Measurements from ENCODE around the gene TRRAP.
"Not testable (repeated sequence)": the region's sequence is repeated elsewhere in the genome, so short reads cannot be mapped to it uniquely, and the experiment has no call there.

Gene TRRAP

DNA sequence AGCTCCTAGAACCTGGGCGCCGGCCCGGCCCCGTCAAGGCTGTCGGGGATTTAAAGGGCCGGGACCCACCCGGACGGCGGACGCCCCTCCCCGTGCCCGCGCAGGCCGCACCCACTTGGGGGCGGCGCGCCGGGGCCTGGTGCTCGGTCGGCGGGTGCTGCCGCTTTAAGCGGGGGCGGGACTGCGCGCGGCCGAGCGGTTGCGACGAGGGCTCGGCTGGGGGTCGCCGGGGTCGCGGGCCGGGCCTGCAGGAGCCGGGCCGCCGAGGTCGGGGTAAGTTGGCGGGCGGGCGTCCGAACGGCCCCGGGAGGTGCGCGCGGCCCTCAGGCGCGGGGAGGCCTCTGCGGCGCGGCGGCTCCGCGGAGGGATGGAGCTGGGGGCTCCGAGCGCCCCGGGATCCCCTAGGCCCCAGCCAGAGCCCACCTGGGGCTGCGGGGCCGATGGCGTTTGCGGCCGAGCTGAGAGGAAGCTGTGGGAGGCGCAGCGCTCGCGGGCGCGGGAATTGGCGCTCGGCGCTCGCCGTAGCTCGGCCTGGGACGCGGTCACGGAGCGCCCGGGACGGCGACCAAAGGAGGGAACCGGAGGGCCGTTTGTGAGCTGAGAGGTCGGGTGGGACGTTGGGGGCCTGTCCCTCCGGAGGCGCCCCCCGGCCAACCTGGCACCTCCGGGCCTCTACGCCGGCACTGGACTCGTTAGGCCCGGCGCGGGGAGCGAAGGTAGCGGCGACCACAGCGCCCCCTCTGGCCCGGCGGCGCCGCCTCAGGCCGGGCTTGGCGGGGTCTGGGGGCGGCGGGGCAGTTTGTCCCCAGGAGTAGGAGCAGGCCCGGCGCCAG is at the start of gene TRRAP:
TSS of gene TRRAP (plus strand) at position 168 of the 833 bp plus-strand sequence. CDS start 2,619 bp downstream, outside the sequence.
- DNase-seq (ENCODE audit: low spot score), result peak; percentile 27

DNA sequence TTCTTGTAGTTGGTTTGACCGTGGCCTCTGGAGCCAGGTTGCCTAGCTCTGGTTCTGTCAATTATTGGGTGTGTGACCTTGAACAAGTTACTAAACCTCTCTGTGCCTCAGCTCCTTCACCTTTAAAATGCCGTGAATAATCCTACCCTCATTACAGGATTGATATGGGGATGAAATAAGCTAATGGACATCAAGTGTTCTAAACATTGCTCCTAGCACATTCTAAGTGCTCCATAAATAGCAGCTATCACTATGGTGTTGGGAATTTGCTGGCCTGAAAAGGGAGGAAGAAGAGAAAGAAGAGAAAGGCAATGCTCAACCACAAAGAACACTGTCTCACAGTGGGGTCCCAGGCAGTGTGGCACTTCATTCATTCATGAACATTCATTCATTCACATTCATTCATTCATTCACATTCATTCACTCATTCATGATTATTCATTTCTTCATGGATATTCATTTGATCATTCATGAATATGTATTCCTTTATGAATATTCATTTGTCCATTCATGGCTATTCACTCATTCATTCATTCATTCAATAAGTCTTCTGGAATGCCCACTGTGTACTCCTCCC is 47.3 kb upstream of the TRRAP start:
- no peak for DNase-seq (ENCODE audit: low spot score)

DNA sequence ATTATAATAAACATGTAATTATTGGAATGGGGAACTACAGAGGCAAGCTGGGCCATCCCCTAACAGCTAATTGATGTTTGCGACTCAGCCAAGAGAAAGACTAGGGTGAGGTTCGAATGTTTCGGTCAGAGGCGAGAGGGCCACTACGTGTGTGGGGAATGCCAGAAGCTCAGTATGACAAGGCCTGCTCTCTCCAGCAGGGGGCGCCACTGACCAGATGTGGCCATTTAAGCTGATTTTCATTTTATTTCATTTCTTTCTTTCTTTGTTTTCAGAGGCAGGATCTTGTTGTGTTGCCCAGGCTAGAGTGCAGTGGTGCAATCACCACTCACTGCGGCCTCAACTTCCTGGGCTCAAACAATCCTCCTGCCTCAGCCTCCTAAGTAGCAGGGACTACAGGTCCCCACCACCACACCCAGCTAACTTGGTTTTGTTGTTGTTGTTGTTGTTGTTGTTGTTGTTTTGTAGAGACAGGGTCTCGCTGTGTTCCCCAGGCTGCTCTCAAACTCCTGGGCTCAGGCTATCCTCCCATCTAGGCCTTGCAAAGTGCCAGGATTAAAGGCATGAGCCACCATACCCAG is 46.6 kb upstream of the TRRAP start:
- no peak for DNase-seq (ENCODE audit: low spot score)

DNA sequence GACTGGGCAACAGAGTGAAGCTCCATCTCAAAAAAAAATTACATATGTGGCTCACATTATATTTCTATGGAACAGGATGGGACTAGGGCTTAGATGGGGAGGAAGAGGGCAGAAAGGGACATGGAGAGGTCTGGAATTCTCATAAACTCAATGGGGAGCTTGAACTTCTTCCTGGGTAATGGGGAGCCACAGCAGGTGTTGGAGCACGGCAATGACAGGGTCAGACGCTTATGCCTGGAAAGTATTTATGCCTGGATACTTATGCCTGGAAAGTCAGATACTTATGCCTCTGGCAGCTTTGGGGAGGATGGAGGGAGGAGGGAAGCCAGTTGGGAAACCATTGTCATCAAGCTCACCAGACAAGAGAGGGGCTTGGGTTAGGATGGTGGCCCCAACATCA is 45.3 kb upstream of the TRRAP start:
- DNase-seq (ENCODE audit: low spot score), result no peak

DNA sequence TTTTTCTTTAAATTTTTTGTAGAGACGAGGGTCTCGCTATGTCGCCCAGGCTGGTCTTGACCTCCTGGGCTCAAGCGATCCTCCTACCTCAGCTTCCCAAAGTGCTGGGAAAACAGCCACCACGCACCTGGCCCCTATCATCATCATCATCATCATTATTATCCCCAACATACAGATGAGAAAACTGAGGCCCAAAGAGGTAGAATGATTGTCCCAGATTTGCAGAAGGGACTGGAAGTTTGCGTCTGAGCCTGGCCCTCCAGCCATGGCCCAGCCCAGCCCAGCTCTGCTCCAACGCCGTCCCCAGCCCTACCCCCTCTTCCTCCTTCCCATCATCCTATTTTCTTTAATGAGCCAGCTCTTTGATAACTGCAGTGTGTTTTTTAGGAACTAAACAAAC is 43.4 kb upstream of the TRRAP start:
- no peak for DNase-seq (ENCODE audit: low spot score)

DNA sequence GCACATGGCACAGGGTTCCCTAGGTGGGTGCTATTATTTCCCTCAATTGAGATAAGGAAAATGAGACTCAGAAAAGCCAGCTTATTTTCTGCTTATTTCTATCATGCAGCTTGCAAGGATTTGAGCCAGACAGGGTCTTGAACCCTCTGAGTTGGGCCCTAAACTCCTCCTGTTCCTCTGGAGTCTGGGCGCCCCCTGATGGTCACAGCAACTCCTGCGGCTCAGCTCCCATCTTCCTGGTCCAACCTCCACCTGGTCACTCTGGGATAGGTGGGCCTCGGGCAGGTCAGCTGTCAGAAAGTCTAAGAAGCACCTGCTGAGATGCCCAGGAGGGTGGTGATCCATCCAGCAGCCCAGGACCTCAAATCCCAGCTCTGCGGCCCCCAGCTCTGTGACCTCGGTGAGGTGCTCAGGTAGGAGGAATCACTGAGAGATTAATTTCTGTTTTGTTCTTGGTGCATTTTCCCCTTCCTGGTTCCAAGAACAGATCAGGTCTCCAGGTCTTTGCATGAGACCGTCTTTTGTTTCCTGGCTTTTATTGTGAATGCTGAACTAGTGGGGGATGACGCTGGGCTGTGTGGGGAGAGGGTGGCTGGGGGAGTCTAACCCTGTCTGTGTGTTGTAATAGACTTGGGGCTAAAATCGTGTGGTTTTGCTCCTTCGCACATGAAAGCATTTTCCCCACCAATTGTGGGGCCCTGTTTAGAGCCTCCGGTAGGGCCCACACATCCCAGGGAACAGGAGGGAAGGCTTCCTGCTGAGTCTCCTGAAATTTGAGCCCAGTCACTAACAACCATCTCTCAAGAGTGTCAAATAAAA is 41.3 kb upstream of the TRRAP start:
- no peak for DNase-seq (ENCODE audit: low spot score)

DNA sequence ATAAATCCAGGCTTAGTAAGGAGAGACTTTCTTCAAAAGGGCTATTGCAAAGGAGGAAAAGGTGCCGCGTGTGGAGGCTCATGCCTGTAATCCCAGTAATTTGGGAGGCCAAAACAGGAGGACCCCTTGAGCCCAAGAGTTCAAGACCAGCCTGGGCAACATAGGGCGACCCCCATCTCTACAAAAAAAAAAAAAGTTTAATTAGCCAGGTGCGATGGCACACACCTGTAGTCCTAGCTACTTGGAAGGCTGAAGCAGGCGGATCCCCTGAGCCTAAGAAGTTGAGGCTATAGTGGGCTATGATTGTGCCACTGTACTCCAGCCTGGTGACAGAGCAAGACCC is 40.7 kb upstream of the TRRAP start:
- DNase-seq (ENCODE audit: low spot score), result no peak

DNA sequence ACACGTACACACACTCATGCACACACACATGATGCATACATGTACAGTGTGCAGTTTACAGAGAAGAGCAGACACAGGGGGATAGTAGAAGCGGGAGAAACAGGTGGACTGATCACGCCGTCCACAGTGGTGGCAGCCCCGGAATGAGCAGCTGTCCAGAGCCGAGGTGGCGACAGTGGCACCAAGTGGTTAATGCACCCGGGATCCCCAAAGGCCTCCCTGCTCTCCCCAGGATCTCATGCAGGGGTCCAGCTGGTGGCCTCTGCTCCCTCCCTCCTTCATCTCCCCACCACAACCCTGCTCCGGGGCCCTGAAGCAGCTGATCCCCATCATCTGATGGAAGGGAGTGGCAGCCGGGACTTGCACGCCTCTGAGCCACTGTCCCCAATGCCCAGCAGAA is 38.2 kb upstream of the TRRAP start:
- no peak for DNase-seq (ENCODE audit: low spot score)

DNA sequence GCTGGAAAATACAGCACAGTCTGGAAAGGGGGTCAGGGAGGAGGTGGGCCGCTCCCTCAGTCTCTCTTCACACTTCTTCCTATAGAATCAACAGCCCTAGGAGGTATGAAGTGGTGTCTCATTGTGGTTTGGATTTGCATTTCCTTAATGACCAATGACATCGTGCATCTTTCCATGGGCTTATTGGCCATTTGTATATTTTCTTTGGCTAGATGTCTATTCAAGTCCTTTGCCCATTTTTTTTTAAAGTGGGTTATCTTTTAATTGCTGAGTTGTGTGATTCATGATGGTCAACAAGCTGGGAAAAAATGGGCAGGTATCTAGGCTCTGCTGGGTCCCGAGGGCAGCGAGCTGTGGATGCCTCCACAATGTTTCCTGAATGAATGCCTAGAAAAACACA is 37.6 kb upstream of the TRRAP start:
- no peak for DNase-seq (ENCODE audit: low spot score)

DNA sequence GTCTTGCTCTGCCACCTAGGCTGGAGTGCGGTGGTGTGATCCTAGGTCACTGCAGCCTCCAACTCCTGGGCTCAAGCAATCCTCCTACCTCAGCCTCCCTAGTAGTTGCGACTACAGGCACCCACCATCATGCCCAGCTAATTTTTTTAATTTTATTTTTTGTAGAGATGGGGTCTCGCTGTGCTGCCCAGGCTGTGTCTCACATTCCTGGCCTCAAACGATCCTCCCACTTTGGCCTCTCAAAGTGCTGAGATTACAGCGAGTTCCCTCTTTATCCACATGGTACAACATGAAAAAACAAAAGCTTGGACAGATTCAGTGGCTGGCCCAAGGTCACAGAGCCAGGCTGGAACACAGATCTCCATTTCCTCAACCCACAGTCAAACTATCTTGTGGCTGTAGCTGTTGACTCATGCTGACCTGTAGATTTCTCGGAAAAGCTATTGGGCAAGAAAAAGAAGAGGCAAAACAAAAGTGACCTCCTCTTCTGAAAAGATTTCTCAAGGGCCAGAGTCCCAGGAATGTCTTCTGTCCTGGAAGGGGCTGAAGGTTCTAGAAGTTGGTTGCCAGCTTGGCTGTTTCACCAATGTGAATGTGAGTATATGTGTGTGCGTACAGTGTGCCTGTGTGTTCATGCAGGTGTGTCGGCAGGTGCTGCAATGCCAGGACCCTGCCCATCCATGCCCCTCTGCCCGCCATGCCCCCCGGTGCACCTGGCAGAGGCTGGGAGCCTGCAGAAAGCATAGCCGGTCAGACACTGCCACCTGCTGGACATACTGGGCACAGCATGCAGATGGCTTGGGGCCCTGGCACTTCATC is 36.9 kb upstream of the TRRAP start:
- peak; percentile 17 for DNase-seq (ENCODE audit: low spot score)

DNA sequence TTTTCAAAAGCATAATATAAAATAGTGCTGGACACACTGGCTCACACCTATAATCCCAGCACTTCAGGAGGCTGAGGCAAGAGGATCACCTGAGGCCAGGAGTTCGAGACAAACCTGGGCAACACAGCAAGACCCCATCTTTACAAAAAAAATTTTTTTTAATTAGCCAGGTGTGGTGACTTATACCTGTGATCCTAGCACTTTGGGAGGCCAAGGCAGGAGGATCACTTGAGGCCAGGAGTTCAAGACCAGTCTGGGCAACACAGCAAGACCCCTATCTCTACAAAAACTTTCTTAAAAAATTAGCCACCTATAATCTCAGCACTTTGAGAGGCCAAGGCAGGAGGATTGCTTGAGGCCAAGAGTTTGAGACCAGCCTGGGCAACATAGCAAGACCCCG is 35.8 kb upstream of the TRRAP start:
- DNase-seq (ENCODE audit: low spot score), result not testable (repeated sequence)

DNA sequence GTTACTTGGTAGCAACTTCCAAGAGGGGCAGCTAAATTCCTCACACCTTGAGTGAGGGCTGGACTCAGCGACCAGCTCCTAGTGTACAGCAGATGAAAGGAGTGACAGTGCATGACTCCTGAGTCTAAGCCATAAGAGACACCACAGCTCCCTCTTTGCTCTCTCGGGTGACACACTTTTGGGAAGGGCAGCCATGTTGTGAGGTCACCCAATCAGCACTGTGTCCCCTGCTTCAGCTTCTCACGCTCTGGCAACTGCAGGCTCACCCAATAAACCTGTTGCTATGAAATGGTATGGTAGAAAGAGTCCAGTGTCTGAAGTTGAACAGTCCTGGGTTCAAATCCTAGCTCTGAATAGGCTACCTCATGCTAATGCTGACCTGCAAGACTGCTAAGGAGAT is 29.4 kb upstream of the TRRAP start:
- no peak for DNase-seq (ENCODE audit: low spot score)

DNA sequence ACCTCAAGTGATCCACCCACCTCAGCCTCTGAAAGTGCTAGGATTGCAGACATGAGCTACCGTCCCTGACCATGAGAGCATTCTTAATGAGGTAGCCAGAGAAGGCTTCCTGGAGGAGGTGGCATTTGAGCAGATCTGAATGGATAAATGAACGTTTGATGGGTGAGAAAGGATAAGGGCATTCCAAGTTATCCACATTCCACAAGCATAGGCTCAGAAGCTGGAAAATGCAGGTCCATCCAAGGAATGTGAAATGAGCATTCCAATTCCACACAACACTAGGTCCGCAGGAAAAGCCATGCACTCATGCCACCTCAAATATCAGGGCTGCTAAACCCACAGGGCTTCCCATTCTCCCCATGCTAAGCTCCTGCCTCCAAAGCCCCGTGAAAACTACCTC is 25.5 kb upstream of the TRRAP start:
- DNase-seq (ENCODE audit: low spot score), result no peak

DNA sequence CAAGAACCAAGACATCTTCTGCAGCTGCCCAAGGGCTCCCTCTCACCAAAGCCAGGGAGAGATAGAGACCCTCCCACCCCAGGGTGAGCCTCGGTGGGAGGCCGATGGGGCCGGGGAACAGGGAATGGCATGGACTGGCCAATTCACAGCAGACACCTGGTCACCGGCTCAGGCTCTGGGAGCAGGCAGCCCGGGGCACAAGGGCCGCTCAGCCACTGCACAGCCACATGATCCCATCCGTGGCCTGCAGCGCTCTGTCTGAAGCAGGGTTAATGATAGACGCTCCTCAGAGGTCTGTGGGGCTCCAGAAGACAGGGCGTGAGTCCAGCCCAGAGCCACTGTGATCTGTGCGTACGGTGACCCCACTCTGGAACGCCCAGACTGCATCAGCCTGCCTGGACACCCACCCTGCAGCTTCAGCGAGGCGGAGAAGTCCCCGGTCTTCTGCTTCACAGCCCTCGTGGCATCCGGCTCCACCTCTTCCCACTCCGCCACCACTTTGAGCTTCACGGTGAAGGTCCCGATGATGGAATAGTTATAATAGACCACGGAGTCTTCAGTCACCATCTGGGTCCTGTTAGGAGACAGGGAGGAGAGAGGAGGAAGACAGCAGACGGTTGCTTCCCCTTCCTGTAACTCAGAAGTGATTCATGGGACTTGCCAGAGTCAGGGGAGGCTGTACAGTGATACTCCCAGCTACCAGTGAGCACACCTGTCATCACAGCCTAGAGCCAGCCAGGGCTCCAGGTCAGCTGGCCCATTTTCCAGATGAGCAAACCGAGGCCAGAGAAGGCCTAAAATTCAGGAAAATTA is 22.5 kb upstream of the TRRAP start:
- DNase-seq (ENCODE audit: low spot score), result no peak

DNA sequence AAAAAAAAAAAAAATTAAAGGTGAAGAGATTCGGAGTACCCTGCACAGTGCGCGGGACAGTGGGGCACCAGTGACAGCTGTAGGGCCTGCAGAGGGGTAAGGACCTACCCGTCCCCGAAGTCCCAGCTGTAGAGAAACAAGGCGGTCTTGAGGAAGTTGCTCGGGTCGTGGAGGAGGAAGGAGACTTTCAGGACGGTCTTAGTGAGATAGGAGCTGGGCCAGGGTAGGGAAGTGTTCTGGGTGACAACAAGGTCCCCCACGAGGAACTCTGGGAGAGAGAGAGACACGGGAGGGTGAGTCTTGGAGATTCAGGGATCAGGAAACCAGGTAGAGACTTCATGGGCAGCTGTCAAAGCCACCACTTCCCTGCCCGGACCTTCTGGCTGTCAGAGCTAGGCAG is 18.3 kb upstream of the TRRAP start:
- DNase-seq (ENCODE audit: low spot score), result no peak

DNA sequence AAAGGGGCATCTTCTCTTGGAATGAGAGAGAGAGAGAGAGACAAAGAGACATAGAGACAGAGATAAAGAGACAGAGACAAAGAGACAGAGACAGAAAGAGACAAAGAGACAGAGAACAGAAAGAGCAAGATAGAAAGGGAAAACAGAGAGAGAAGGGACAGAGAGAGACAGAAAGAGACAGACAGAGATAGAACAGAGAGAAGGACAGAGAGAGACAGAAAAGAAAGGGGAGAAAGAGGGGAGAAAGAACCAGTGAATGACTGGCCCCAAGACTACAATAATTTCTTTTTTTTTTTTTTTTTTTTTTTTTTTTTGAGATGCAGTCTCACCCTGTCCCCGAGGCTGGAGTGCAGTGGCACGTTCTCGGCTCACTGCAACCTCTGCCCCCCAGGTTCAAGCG is 16.1 kb upstream of the TRRAP start:
- DNase-seq (ENCODE audit: low spot score), result no peak

DNA sequence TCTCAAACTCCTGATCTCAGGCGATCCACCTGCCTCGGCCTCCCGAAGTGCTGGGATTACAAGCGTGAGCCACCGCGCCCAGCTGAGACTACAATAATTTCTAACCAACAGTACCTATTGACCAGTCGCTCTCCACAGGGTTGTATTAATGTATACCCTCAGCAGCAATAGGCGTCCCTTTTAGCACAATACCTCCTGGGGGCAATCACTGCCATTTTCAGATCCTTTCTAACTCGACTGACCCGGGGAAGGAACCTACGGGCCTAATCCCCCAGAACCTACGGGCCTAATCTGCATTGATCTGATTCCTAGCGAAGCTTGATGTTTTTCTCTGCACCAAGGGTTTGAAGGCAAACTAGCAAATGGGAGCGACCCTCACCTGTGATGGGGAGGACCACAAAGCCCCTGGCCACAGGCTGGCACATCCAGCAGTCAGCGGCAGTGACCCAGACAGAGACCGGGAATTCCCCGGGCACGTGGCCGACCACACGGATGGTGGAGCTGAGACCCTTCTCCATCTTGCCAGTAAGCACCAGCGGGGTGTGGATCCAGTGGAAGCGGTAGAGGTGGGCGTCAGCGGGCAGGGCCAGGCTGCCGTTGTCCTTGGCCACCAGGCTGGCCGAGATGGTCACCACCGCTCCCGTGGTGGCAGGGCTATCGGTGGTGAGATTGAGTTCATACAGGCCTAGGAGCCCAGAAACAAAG is 15.5 kb upstream of the TRRAP start:
- DNase-seq (ENCODE audit: low spot score), result no peak

DNA sequence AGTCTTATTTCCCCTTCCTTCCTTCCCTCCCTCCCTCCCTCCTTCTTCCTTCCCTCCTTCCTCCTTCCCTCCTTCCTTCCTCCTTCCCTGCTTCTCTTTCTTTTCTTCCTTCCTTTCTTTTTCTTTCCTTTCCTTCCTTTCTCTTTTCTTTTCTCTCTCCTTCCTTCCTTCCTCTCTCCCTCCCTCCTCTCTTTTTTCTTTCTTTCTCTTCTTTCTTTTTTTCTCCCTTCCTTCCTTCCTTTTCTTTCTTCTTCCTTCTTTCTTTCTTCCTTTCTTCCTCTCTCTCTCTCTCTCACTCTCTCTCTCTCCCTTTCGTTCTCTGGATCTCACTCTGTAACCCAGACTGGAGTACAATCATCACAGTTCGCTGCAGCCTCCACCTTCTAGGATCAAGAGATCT is 14.7 kb upstream of the TRRAP start:
- no peak for DNase-seq (ENCODE audit: low spot score)

DNA sequence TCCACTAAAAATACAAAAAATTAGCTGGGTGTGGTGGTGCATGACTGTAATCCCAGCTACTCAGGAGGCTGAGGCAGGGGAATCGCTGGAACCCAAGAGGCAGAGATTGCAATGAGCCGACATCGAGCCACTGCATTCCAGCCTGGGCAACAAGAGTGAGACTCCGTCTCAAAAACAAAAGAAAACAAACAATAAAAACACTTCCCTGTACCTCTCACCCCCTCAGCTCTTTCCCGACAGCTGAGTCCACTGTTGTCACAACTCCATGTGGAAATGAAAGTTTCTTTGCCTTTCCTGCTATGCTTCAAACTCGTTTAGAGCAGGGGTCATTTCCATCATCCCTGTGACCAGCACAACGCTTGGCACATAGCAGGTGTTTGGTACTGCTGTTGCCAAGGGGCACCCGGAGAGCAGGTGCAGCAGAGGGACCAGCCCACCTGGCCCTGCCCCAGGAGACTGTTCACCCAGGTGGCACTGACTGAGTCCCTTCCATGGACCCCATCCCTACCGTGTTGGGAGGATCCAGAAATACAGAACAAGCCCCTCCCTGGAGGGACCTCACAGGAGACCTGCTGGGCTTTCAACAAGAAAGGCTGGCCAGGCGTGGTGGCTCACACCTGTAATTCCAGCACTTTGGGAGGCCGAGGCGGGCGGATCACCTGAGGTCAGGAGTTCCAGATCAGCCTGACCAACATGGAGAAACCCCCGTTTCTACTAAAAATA is 13.4 kb upstream of the TRRAP start:
- no peak for DNase-seq (ENCODE audit: low spot score)

DNA sequence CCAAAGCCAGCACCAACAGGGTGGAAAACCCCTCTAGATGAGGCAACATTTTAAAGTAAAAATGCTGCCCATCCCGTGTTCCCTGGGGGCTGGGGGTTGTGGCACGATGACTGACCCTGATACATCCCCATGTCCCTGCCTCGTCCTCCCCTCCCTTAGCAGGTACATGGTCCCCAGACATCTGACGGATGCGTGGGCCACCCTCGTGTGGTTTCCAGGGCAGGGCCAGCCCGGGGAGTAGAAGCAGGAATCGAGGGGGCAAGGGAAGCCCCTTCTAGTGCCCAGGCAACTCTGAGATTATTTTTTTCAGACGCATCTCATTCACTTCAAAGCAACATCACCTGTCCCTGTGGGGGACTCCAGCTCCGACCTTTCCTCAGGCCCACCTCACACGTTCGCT is 12.0 kb upstream of the TRRAP start:
- DNase-seq (ENCODE audit: low spot score), result no peak
